SK-N-SH (cell line): ENCODE results near the gene LRCOL1. TPM values are rescaled to one million over a fixed set of nuclear protein-coding genes. Genes with fewer than 3 reads are reported as not detected.

Experiments used
- CTCF ChIA-PET: fragments of 300-600, 350-600 bp; formaldehyde crosslinking; extraction: SDS; loops from one replicate; lab custom pipeline; 2021; lab: Yijun Ruan, JAX
- POLR2A ChIA-PET: fragments of 350-600 bp; sonication (Branson Sonifier 250); formaldehyde crosslinking; extraction: SDS; loops from one replicate; lab custom pipeline; 2020; ENCODE audit warnings: antibody characterized with exemption, inconsistent platforms; lab: Yijun Ruan, JAX
- DNase-seq: peaks from one replicate; pipeline ENCODE4 v3.0.0; 2012
- H2AFZ ChIP-seq: fragments of 200-600 bp; sonication (generic); 2 replicates; pipeline ENCODE4 v1.8.1; 2016; ENCODE audit warnings: antibody characterized with exemption, mild to moderate bottlenecking, low read depth
- H3F3A ChIP-seq: fragments of 200-600 bp; sonication (generic); replicated peaks from 2 replicates; pipeline ENCODE3; 2016; ENCODE audit warnings: antibody characterized with exemption, mild to moderate bottlenecking; ENCODE audit not compliant: insufficient read depth
- H3K27ac ChIP-seq, 2 experiments: fragments of 200-500 bp in 1 of 2; fragments of 200-600 bp in 1 of 2; sonication (Bioruptor generic) in 1 of 2; sonication (generic), shearing (Covaris generic) in 1 of 2; 2 replicates each; pipeline versions ENCODE4 v1.5.1 to v1.6.1; 2014 to 2016; ENCODE audit warnings: low read depth in 2 of 2, inconsistent platforms in 1 of 2, low read length in 1 of 2, mild to moderate bottlenecking in 1 of 2, mixed read lengths in 1 of 2
- H3K27me3 ChIP-seq: fragments of 200-600 bp; sonication (generic), shearing (Covaris generic); 2 replicates; pipeline ENCODE4 v1.6.1; 2016; ENCODE audit warnings: mixed run types; ENCODE audit not compliant: insufficient read depth
- H3K36me3 ChIP-seq, 2 experiments: fragments of 200-500 bp in 1 of 2; fragments of 200-600 bp in 1 of 2; sonication (Bioruptor generic) in 1 of 2; sonication (generic) in 1 of 2; replicated peaks in 1 of 2; 2 replicates each; pipeline versions ENCODE3 to v1.5.1; 2014 to 2016; ENCODE audit warnings: low read length in 1 of 2, mild to moderate bottlenecking in 1 of 2; ENCODE audit not compliant: insufficient read depth in 2 of 2, control insufficient read depth in 1 of 2
- H3K4me1 ChIP-seq, 2 experiments: fragments of 200-500 bp in 1 of 2; fragments of 200-600 bp in 1 of 2; sonication (Bioruptor generic) in 1 of 2; sonication (generic), shearing (Covaris generic) in 1 of 2; 2 replicates each; pipeline versions ENCODE4 v1.5.1 to v1.6.1; 2014 to 2016; ENCODE audit warnings: low read depth in 1 of 2, low read length in 1 of 2, mixed run types in 1 of 2; ENCODE audit not compliant: insufficient read depth in 2 of 2, control insufficient read depth in 1 of 2
- H3K4me2 ChIP-seq: fragments of 200-600 bp; sonication (generic), shearing (Covaris generic); 2 replicates; pipeline ENCODE4 v1.6.1; 2017; ENCODE audit warnings: mixed run types
- H3K4me3 ChIP-seq, 2 experiments: fragments of 200-500 bp in 1 of 2; fragments of 200-600 bp in 1 of 2; sonication (Bioruptor generic) in 1 of 2; sonication (generic), shearing (Covaris generic) in 1 of 2; 2 replicates each; pipeline versions ENCODE4 v1.5.1 to v1.8.1; 2014 to 2016; ENCODE audit warnings: low read depth in 2 of 2, inconsistent platforms in 1 of 2, low read length in 1 of 2, mild to moderate bottlenecking in 1 of 2, mixed read lengths in 1 of 2, moderate library complexity in 1 of 2
- H3K79me2 ChIP-seq: fragments of 200-600 bp; sonication (generic); 2 replicates; pipeline ENCODE4 v1.8.1; 2017; ENCODE audit warnings: mild to moderate bottlenecking; ENCODE audit not compliant: insufficient read depth
- H3K9ac ChIP-seq: fragments of 200-600 bp; sonication (generic); 2 replicates; pipeline ENCODE4 v1.6.1; 2017; ENCODE audit warnings: mixed run types
- H3K9me2 ChIP-seq: fragments of 200-600 bp; sonication (generic); 2 replicates; pipeline ENCODE4 v1.6.1; 2017; ENCODE audit warnings: mixed run types
- H3K9me3 ChIP-seq: fragments of 200-600 bp; sonication (generic); 2 replicates; pipeline ENCODE4 v1.6.1; 2017; ENCODE audit warnings: mixed run types, mild to moderate bottlenecking, moderate library complexity
- H4K20me1 ChIP-seq: fragments of 200-600 bp; sonication (generic); 2 replicates; pipeline ENCODE4 v1.6.1; 2017; ENCODE audit warnings: mild to moderate bottlenecking, mixed run types; ENCODE audit not compliant: insufficient read depth
- ELF1 ChIP-seq: IDR thresholded peaks from 2 replicates; pipeline ENCODE4 v1.4.0; 2012
- EP300 ChIP-seq, 2 experiments: IDR thresholded peaks; 2 replicates each; pipeline versions ENCODE4 v1.4.0 to v1.6.1; 2012; ENCODE audit warnings: borderline replicate concordance in 1 of 2, low read depth in 1 of 2, low read length in 1 of 2
- FOXJ3 ChIP-seq: sonication (generic); formaldehyde crosslinking; IDR thresholded peaks from 2 replicates; pipeline ENCODE4 v1.5.1; 2020; ENCODE audit warnings: mild to moderate bottlenecking, missing genetic modification reagents
- FOXM1 ChIP-seq: IDR thresholded peaks from 2 replicates; pipeline ENCODE4 v1.4.0; 2012; ENCODE audit warnings: low read depth, mild to moderate bottlenecking
- GATA2 ChIP-seq: sonication (generic); formaldehyde crosslinking; IDR thresholded peaks from 2 replicates; pipeline ENCODE4 v1.5.0; 2020; ENCODE audit warnings: mild to moderate bottlenecking, missing genetic modification reagents
- RCOR1 ChIP-seq: fragments of 150-350 bp; IDR thresholded peaks from 2 replicates; pipeline ENCODE4 v1.6.1; 2017; ENCODE audit warnings: antibody characterized with exemption, low read length
- TAF1 ChIP-seq: IDR thresholded peaks from 2 replicates; pipeline ENCODE4 v1.6.1; 2012; ENCODE audit warnings: low read depth, mild to moderate bottlenecking, low read length, moderate library complexity, borderline replicate concordance
- USF1 ChIP-seq: IDR thresholded peaks from 2 replicates; pipeline ENCODE4 v1.4.0; 2012; ENCODE audit warnings: low read depth, borderline replicate concordance
- WGBS: methylation state at CpG from one replicate; pipeline ENCODE4 v1.1.6; 2017; ENCODE audit warnings: low lambda C conversion rate; 5-methylcytosine and 5-hydroxymethylcytosine counted together
- polyA plus RNA-seq, 3 experiments: library from polyadenylated mRNA; depleted of rRNA; stranded (reverse); fragments of >200 nt; gene quantifications; 2 replicates each; pipeline ENCODE4 v1.2.3, GENCODE V29; 2012

The LRCOL1 gene
- polyA plus RNA-seq, 1 of the 3 experiments (the other 2 are of a cell fraction) = 1.1 TPM

DNA sequence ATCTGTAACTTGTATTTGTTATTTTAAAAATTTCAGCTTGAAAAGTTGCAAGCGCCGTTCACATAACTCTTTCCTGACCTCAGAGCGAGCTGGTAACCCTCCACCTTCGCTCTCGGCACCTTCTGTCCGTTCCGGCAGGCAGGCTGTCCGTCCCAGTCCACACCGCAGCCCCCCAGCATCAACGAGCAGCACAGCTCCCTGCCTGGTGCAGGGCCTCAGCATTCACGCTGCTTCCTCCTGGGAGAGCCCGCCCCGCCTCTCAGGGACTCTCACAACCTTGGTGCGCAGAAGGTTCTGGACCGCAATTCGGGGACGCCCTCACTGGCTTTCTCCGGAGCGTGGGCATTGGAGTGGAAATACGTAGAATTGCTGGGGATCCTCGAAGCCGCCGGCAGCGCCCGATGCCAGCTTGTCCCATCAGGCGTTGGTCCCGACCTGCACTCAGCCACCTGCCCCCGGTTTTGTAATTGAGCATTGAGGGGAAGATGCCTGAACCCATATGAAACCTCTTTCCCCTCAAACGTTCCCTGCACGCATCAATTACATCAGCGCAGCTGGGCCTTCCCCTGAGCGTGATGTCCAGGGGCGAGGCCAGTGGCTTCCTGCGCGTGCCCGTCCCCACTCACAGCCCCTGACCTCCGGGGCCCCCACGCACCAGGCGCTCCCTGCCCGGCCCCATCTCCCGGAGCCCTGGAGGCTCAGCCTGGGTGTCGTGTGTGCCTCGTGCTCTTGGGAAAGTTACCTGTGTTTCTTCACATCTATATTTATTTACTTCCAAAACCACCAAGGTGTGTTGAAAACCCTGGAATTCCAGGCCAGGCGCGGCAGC lies 19.1 kb downstream of the LRCOL1 start:
- peaks cover 6% of the 10 kb centered on the region for H3F3A ChIP-seq
- no peaks in the 10 kb centered on the region for H3K79me2 ChIP-seq
- peaks cover 0 to 7% of the 10 kb centered on the region in 2 experiments; a peak in 1 of 4 replicates for H3K4me1 ChIP-seq
- H3K4me2 ChIP-seq = no peak overlapping the region
- POLR2A ChIA-PET = no interaction called here
- no peaks in the 10 kb centered on the region for H3K9me2 ChIP-seq
- no peak for TF ChIP-seq FOXM1
- no peaks in the 10 kb centered on the region for H3K27me3 ChIP-seq
- no peaks in the 10 kb centered on the region for H4K20me1 ChIP-seq
- CTCF ChIA-PET = interaction anchor here (0.9 kb wide), 2 partner anchors 9 to 30 kb away, joined by 3 read pairs; no protein-coding TSS in a partner anchor
- no peak overlapping the region for H3K27ac ChIP-seq
- H3K9ac ChIP-seq = no peak overlapping the region
- H3K4me3 ChIP-seq = no peak overlapping the region
- 78% methylated on average over 42 of the region's 45 CpGs for WGBS
- H3K9me3 ChIP-seq = no peaks in the 10 kb centered on the region
- H2AFZ ChIP-seq = no peak overlapping the region
- H3K36me3 ChIP-seq = no peaks in the 10 kb centered on the region
- DNase-seq = no peak

- Histone ChIP-seq H3K4me1 (peaks cover 0 to 7% of the 10 kb centered on the region in 2 experiments; a peak in 1 of 4 replicates), H3K79me2 (no peaks in the 10 kb centered on the region), H4K20me1 (no peaks in the 10 kb centered on the region), H3K9ac (no peak overlapping the region), H3K27me3 (no peaks in the 10 kb centered on the region), H2AFZ (no peak overlapping the region), H3K4me2 (no peak overlapping the region), H3K4me3 (no peak overlapping the region), H3K9me2 (no peaks in the 10 kb centered on the region), H3F3A (peaks cover 4% of the 10 kb centered on the region), H3K27ac (no peak overlapping the region), H3K36me3 (no peaks in the 10 kb centered on the region), H3K9me3 (no peaks in the 10 kb centered on the region)
- DNase-seq = no peak
- ChIA-PET CTCF (interaction anchor here (0.7 to 1.4 kb wide), 4 partner anchors 22 to 28 kb away, joined by 3 to 6 read pairs (median 4); partner anchors contain the start of gene LRCOL1), POLR2A (no interaction called here)
- 75% methylated on average over 11 of the region's 19 CpGs for WGBS
- TF ChIP-seq GATA2 (CRISPR knock-in tag) (no peak), EP300 (IDR thresholded peaks at IDR 0.05; ENCODE audit: borderline replicate concordance in 1 of 2, low read depth in 1 of 2, low read length in 1 of 2) (no peak), RCOR1 (no peak)
Measured at GRCh38 chr12:132588821-132589669, 21.3 kb downstream of the LRCOL1 start.

- 64% methylated on average over 2 of the region's 6 CpGs for WGBS
- H3K79me2 ChIP-seq = no peaks in the 10 kb centered on the region
- H3K27ac ChIP-seq = no peak overlapping the region
- H3F3A ChIP-seq = peaks cover 5% of the 10 kb centered on the region
- H3K4me1 ChIP-seq = peaks cover 0 to 4% of the 10 kb centered on the region in 2 experiments; a peak in 1 of 4 replicates
- no peak overlapping the region for H3K4me3 ChIP-seq
- TF ChIP-seq TAF1 (no peak), USF1 (no peak), ELF1 (no peak), GATA2 (CRISPR knock-in tag) (no peak), FOXJ3 (no peak)
- TF ChIP-seq, all 33 proteins: peak for 0
- CTCF ChIA-PET = no interaction called here
- no peaks in the 10 kb centered on the region for H3K9me3 ChIP-seq
- POLR2A ChIA-PET = no interaction called here
- no peak for DNase-seq
- no peak overlapping the region for H3K4me2 ChIP-seq
- H4K20me1 ChIP-seq = no peaks in the 10 kb centered on the region
- H3K27me3 ChIP-seq = no peaks in the 10 kb centered on the region
- H3K9ac ChIP-seq = no peak overlapping the region
- no peaks in the 10 kb centered on the region for H3K9me2 ChIP-seq
- H2AFZ ChIP-seq = no peak overlapping the region
- H3K36me3 ChIP-seq = no peaks in the 10 kb centered on the region
Measured at GRCh38 chr12:132588319-132588718, 22.1 kb downstream of the LRCOL1 start.
